ENCODE data around the gene MYOF. TPM values are rescaled to one million over a fixed set of nuclear protein-coding genes. Genes with fewer than 3 reads are reported as not detected.
A peak's percentile ranks its signal among the peaks of the same experiment; 100 is the strongest.

The MYOF gene
- polyA plus RNA-seq, 1 of the 3 experiments (the other 2 are of a cell fraction): 103 TPM

GRCh38 chr10:93288679-93289634 is 193.2 kb downstream of the MYOF start:
- TF ChIP-seq RAD21 (IDR thresholded peaks at IDR 0.05; ENCODE audit: low read length): peak; percentile 89
- TF ChIP-seq POLR2AphosphoS5 (IDR thresholded peaks at IDR 0.05; ENCODE audit: low read depth, low read length): no peak
- TF ChIP-seq JUND (IDR thresholded peaks at IDR 0.05): no peak
- TF ChIP-seq MXI1 (IDR thresholded peaks at IDR 0.05; ENCODE audit: low read depth, low read length): no peak
- TF ChIP-seq TAF1 (IDR thresholded peaks at IDR 0.05; ENCODE audit: borderline replicate concordance, low read depth, low read length): no peak
- TF ChIP-seq MEF2A (IDR thresholded peaks at IDR 0.05; ENCODE audit: borderline replicate concordance, low read depth): no peak
- no peak for TF ChIP-seq CHD2 (IDR thresholded peaks at IDR 0.05; ENCODE audit: low read length, partially characterized antibody)
- TF ChIP-seq SMC3 (IDR thresholded peaks at IDR 0.05; ENCODE audit: low read depth, low read length): peak; percentile 86
- TF ChIP-seq USF1 (IDR thresholded peaks at IDR 0.05; ENCODE audit: borderline replicate concordance, low read depth): no peak
- no peak for TF ChIP-seq USF2 (IDR thresholded peaks at IDR 0.05; ENCODE audit: borderline replicate concordance, low read depth, low read length)
- TF ChIP-seq ELF1 (IDR thresholded peaks at IDR 0.05): no peak
- TF ChIP-seq MAX (IDR thresholded peaks at IDR 0.05; ENCODE audit: low read depth): no peak
- TF ChIP-seq YY1 (IDR thresholded peaks at IDR 0.05; ENCODE audit: low read depth): no peak
- TF ChIP-seq FOXJ3 (CRISPR knock-in tag; IDR thresholded peaks at IDR 0.05): no peak
- TF ChIP-seq TCF12 (IDR thresholded peaks at IDR 0.05): no peak
- no peak for TF ChIP-seq NFIC (IDR thresholded peaks at IDR 0.05; ENCODE audit: borderline replicate concordance)
- peak; percentile 65; the same call in 1 of the 2 replicates for TF ChIP-seq TEAD4 (IDR thresholded peaks at IDR 0.05; ENCODE audit: borderline replicate concordance, insufficient read depth)
- no peak for TF ChIP-seq EZH2phosphoT487 (IDR thresholded peaks at IDR 0.05; ENCODE audit: borderline replicate concordance, low read depth)
- TF ChIP-seq RCOR1 (IDR thresholded peaks at IDR 0.05; ENCODE audit: low read length): no peak
- no peak for TF ChIP-seq FOSL2 (IDR thresholded peaks at IDR 0.05; ENCODE audit: borderline replicate concordance, low read depth)
- TF ChIP-seq CTCF (IDR thresholded peaks at IDR 0.05): peak; percentile 80
- no peak for TF ChIP-seq GATA2 (CRISPR knock-in tag; IDR thresholded peaks at IDR 0.05)
- no peak for TF ChIP-seq SIN3A (IDR thresholded peaks at IDR 0.05; ENCODE audit: borderline replicate concordance, low read depth, low read length)
- no peak for TF ChIP-seq FOXM1 (IDR thresholded peaks at IDR 0.05; ENCODE audit: low read depth)
- no peak for TF ChIP-seq RFX5 (IDR thresholded peaks at IDR 0.05; ENCODE audit: low read length)
- no peaks in the 10 kb centered on the region for H4K20me1 ChIP-seq (ENCODE audit: insufficient read depth)
- no peaks in the 10 kb centered on the region for H3F3A ChIP-seq (replicated peaks; ENCODE audit: insufficient read depth)
- no peaks in the 10 kb centered on the region for H3K9me3 ChIP-seq
- no peaks in the 10 kb centered on the region for H3K79me2 ChIP-seq (ENCODE audit: insufficient read depth)
- DNase-seq: peak; percentile 77
- no peak overlapping the region for H3K4me2 ChIP-seq
- H3K4me1 ChIP-seq (ENCODE audit: control insufficient read depth in 1 of 2, insufficient read depth in 2 of 2, low read depth in 1 of 2, low read length in 1 of 2): no peaks in the 10 kb centered on the region
- H2AFZ ChIP-seq (ENCODE audit: low read depth): peak overlapping the region; percentile 49; the same call in 1 of the 2 replicates
- H3K4me3 ChIP-seq (ENCODE audit: low read depth in 2 of 2, low read length in 1 of 2): no peak overlapping the region; a peak in 1 of 4 replicates
- ChIA-PET POLR2A (no interaction called here), CTCF (interaction anchor here (0.6 to 2.6 kb wide), 12 partner anchors 32 to 1622 kb away, joined by 3 to 16 read pairs (median 4); partner anchors contain the start of gene MYOF)
- 52% methylated on average over 20 of the region's 20 CpGs for WGBS (ENCODE audit: low lambda C conversion rate)
- no peaks in the 10 kb centered on the region for H3K9me2 ChIP-seq
- H3K36me3 ChIP-seq (replicated peaks in 1 of 2; ENCODE audit: control insufficient read depth in 1 of 2, insufficient read depth in 2 of 2, low read length in 1 of 2): no peaks in the 10 kb centered on the region
- no peaks in the 10 kb centered on the region for H3K27me3 ChIP-seq (ENCODE audit: insufficient read depth)
- H3K9ac ChIP-seq: no peak overlapping the region
- no peak overlapping the region for H3K27ac ChIP-seq (ENCODE audit: low read depth in 2 of 2, low read length in 1 of 2)

All from SK-N-SH (cell line).